Nucleus accumbens (tissue), 56 donors: ENCODE results near the gene MAGEA9B.
"Not testable (repeated sequence)": the region's sequence is repeated elsewhere in the genome, so short reads cannot be mapped to it uniquely, and the experiment has no call there.

ENCODE experiments used
- DNase-seq, 56 donors: peaks; one replicate each; lab custom pipeline; 2025; lab: John Stamatoyannopoulos, UW

MAGEA9B gene

GRCh38 chrX:149587359-149587758, at the start of gene MAGEA9B:
TSS of gene MAGEA9B (minus strand) at chrX:149587459. CDS start at chrX:149583179, 4,280 bp downstream.
- not testable (repeated sequence) for DNase-seq

- DNase-seq: no peak
Measured at GRCh38 chrX:149633511-149633910, 46.3 kb upstream of the MAGEA9B start.

- peak in 52 of 56 donors; percentile 1 to 75 (median 32) for DNase-seq
Measured at GRCh38 chrX:149631234-149632165, 44.2 kb upstream of the MAGEA9B start, which contains the start of gene TMEM185A. TSS of gene TMEM185A (minus strand) at chrX:149631792. CDS start at chrX:149631580, 212 bp downstream.

- DNase-seq: peak in 4 of 56 donors; percentile 1 to 26 (median 2)
Measured at GRCh38 chrX:149630681-149631233, 43.5 kb upstream of the MAGEA9B start.

GRCh38 chrX:149629730-149630387, 42.6 kb upstream of the MAGEA9B start:
- no peak for DNase-seq

GRCh38 chrX:149628768-149629167, 41.5 kb upstream of the MAGEA9B start:
- no peak for DNase-seq

- no peak for DNase-seq
Measured at GRCh38 chrX:149628280-149628679, 41.0 kb upstream of the MAGEA9B start.

GRCh38 chrX:149626829-149627228, 39.6 kb upstream of the MAGEA9B start:
- not testable (repeated sequence) for DNase-seq

- not testable (repeated sequence) for DNase-seq
Measured at GRCh38 chrX:149619662-149620061, 32.4 kb upstream of the MAGEA9B start.

GRCh38 chrX:149618871-149619270, 31.6 kb upstream of the MAGEA9B start:
- no peak for DNase-seq

- no peak for DNase-seq
Measured at GRCh38 chrX:149611623-149612175, 24.4 kb upstream of the MAGEA9B start.

- no peak for DNase-seq
Measured at GRCh38 chrX:149610511-149610910, 23.3 kb upstream of the MAGEA9B start.

- no peak for DNase-seq
Measured at GRCh38 chrX:149607699-149608098, 20.4 kb upstream of the MAGEA9B start.

GRCh38 chrX:149605248-149605885, 18.1 kb upstream of the MAGEA9B start:
- not testable (repeated sequence) for DNase-seq

- not testable (repeated sequence) for DNase-seq
Measured at GRCh38 chrX:149598603-149599002, 11.3 kb upstream of the MAGEA9B start.

GRCh38 chrX:149595943-149596342, 8.7 kb upstream of the MAGEA9B start:
- DNase-seq: not testable (repeated sequence)

GRCh38 chrX:149595214-149595613, 8.0 kb upstream of the MAGEA9B start, which contains the start of gene HSFX2:
TSS of gene HSFX2 (minus strand) at chrX:149595314. CDS start at chrX:149594700, 614 bp downstream.
- DNase-seq: not testable (repeated sequence)

- DNase-seq: not testable (repeated sequence)
Measured at GRCh38 chrX:149590993-149591392, 3.7 kb upstream of the MAGEA9B start.

- not testable (repeated sequence) for DNase-seq
Measured at GRCh38 chrX:149585631-149586030, 1.6 kb downstream of the MAGEA9B start.

GRCh38 chrX:149573456-149573855, 13.8 kb downstream of the MAGEA9B start:
- not testable (repeated sequence) for DNase-seq
